ENCODE measurements around the gene NOC3L. TPM values are rescaled to one million over a fixed set of nuclear protein-coding genes. Genes with fewer than 3 reads are reported as not detected.

The NOC3L gene
- total and polyA plus RNA-seq, 2 of the 4 experiments (the other 2 are of a cell fraction), result 11.9 to 26.5 TPM

- Histone ChIP-seq H3K4me1 (ENCODE audit: control insufficient read depth, insufficient read depth, low read length) (peaks cover 3% of the 10 kb centered on the region; the same call in 1 of the 2 replicates), H2BK5ac (ENCODE audit: low read depth, low read length, poor library complexity, severe bottlenecking) (no peak overlapping the region), H3K4me2 (ENCODE audit: low read depth, low read length) (no peak overlapping the region), H3K9me1 (ENCODE audit: insufficient read depth, low read length) (no peaks in the 10 kb centered on the region), H3K9me3 (ENCODE audit: control insufficient read depth, insufficient read depth, low read length) (no peaks in the 10 kb centered on the region), H3K14ac (replicated peaks; ENCODE audit: low read depth, low read length) (no peak overlapping the region), H4K20me1 (ENCODE audit: insufficient read depth, low read length) (no peaks in the 10 kb centered on the region), H2BK15ac (ENCODE audit: low read depth, low read length) (no peak overlapping the region), H3K27me3 (ENCODE audit: control insufficient read depth, insufficient read depth, low read length) (no peaks in the 10 kb centered on the region), H4K91ac (ENCODE audit: insufficient read depth, low read depth, low read length) (no peak overlapping the region), H3K56ac (ENCODE audit: extremely low read depth, insufficient read depth, low read length) (no peak overlapping the region), H2AFZ (replicated peaks; ENCODE audit: low read length, poor library complexity) (no peak overlapping the region), H3K4me3 (ENCODE audit: insufficient read depth, low read depth, low read length) (no peak overlapping the region), H3K18ac (ENCODE audit: low read depth, low read length) (no peak overlapping the region), H2AK5ac (ENCODE audit: low read depth, low read length) (no peak overlapping the region), H3K4ac (ENCODE audit: low read depth, low read length) (no peak overlapping the region), H3K9ac (ENCODE audit: low read depth, low read length) (no peak overlapping the region), H2BK120ac (ENCODE audit: low read depth, low read length) (no peak overlapping the region), H3K27ac (ENCODE audit: insufficient read depth, low read length) (no peak overlapping the region), H2AK9ac (replicated peaks; ENCODE audit: low read depth, low read length, poor library complexity) (no peak overlapping the region), H3K23ac (ENCODE audit: low read depth, low read length) (no peak overlapping the region), H4K5ac (ENCODE audit: low read depth, low read length) (no peak overlapping the region), H3K79me1 (ENCODE audit: low read depth in 1 of 2, low read length in 2 of 2) (no peaks in the 10 kb centered on the region), H2BK20ac (ENCODE audit: low read depth, low read length) (no peak overlapping the region), H3K36me3 (ENCODE audit: control insufficient read depth, insufficient read depth, low read length) (no peaks in the 10 kb centered on the region), H4K8ac (ENCODE audit: low read depth in 2 of 2, low read length in 2 of 2) (no peak overlapping the region)
- intact Hi-C loops (cut with micrococcal nuclease) (no loop called here), in situ Hi-C loops (cut with MboI; ENCODE audit: low sequenced_read_pairs) (no loop called here), dilution Hi-C loops (cut with HindIII; ENCODE audit: low sequenced_read_pairs, unreplicated experiment) (no loop called here)
- ATAC-seq (ENCODE audit: low read depth), result no peak
- no peak for DNase-seq
- TF ChIP-seq SMC3 (IDR thresholded peaks at IDR 0.05; ENCODE audit: low read depth, low read length) (no peak), MAZ (IDR thresholded peaks at IDR 0.05; ENCODE audit: borderline replicate concordance, low read depth, low read length) (no peak), RCOR1 (IDR thresholded peaks at IDR 0.05; ENCODE audit: insufficient replicate concordance, low read length) (no peak), RAD21 (IDR thresholded peaks at IDR 0.05; ENCODE audit: low read length) (no peak), FOS (IDR thresholded peaks at IDR 0.05; ENCODE audit: low read depth, low read length) (no peak), MXI1 (IDR thresholded peaks at IDR 0.05; ENCODE audit: borderline replicate concordance, low read depth, low read length) (no peak), CEBPB (IDR thresholded peaks at IDR 0.05; ENCODE audit: low read depth, low read length) (no peak), USF2 (IDR thresholded peaks at IDR 0.05; ENCODE audit: low read depth, low read length) (no peak), MAFK (IDR thresholded peaks at IDR 0.05; ENCODE audit: low read depth, low read length) (no peak), ELK1 (IDR thresholded peaks at IDR 0.05; ENCODE audit: borderline replicate concordance, low read depth, low read length) (no peak), BHLHE40 (IDR thresholded peaks at IDR 0.05; ENCODE audit: low read depth, low read length) (no peak), NFE2L2 (IDR thresholded peaks at IDR 0.05; ENCODE audit: low read depth, low read length) (no peak), RFX5 (IDR thresholded peaks at IDR 0.05; ENCODE audit: low read depth, low read length) (no peak)
- BruUV-seq (replicated peaks), result no TSS peak
- no CpG with 5 or more reads among the region's 5 CpGs for WGBS, 2 experiments (ENCODE audit: extremely low coverage in 2 of 2, insufficient read length in 1 of 2)
- ChIA-PET CTCF (no interaction called here), POLR2A (ENCODE audit: unreplicated experiment) (no interaction called here)
Measured at GRCh38 chr10:94294168-94294567, 68.6 kb downstream of the NOC3L start.
